ENCODE measurements around the gene PPP6R3. TPM values are rescaled to one million over a fixed set of nuclear protein-coding genes. Genes with fewer than 3 reads are reported as not detected.
A peak's percentile ranks its signal among the peaks of the same experiment; 100 is the strongest.

Gene PPP6R3
- total and polyA plus RNA-seq, 2 of the 13 experiments (the other 11 are each of a cell fraction or from before 2014, with no cell fraction given): 41.2 to 83.4 TPM

GRCh38 chr11:68433541-68433940, 27.0 kb upstream of the PPP6R3 start:
- no peak overlapping the region for H2AFZ ChIP-seq (ENCODE audit: low read length)
- intact Hi-C loops (cut with micrococcal nuclease; ENCODE audit: unreplicated experiment): no loop called here
- no peak overlapping the region for H3K9ac ChIP-seq (ENCODE audit: insufficient read depth, low read depth, low read length)
- no peak overlapping the region for H3K4me2 ChIP-seq (ENCODE audit: low read depth, low read length)
- CTCF ChIA-PET (ENCODE audit: low intra/inter-chr PET ratio, low total read pairs): no interaction called here
- peaks cover 6% of the 10 kb centered on the region; the same call in 1 of the 2 replicates for H3K9me3 ChIP-seq (ENCODE audit: low read length)
- no peak overlapping the region for H3K27ac ChIP-seq (ENCODE audit: extremely low read length, insufficient read depth, low read length)
- ATAC-seq (no peak), DNase-seq (ENCODE audit: low spot score) (no peak), FAIRE-seq (no peak)
- in situ Hi-C loops (cut with HindIII; ENCODE audit: extremely low pct_ligation_motif_present, low pct_unique_long_range_greater_than_20kb): no loop called here
- H3K27me3 ChIP-seq (ENCODE audit: control insufficient read depth in 1 of 2, insufficient read depth in 2 of 2, low read length in 2 of 2): no peaks in the 10 kb centered on the region
- BruUV-seq (replicated peaks): no TSS peak
- H3K79me2 ChIP-seq (ENCODE audit: insufficient read depth, low read length): no peaks in the 10 kb centered on the region
- H3K36me3 ChIP-seq (replicated peaks in 1 of 2; ENCODE audit: control insufficient read depth in 1 of 2, insufficient read depth in 2 of 2, low read length in 2 of 2): peaks cover 58 to 80% of the 10 kb centered on the region in 2 experiments
- TF ChIP-seq ELF1 (CRISPR knock-in tag; IDR thresholded peaks at IDR 0.05) (no peak), ZFP36 (IDR thresholded peaks at IDR 0.05; ENCODE audit: borderline replicate concordance, low read depth, low read length, partially characterized antibody) (no peak), AGO2 (optimal IDR thresholded peaks at IDR 0.05; ENCODE audit: low read depth, low read length) (peak; percentile 14), POGK (CRISPR knock-in tag; conservative IDR thresholded peaks at IDR 0.05) (no peak), ZNF530 (CRISPR knock-in tag; IDR thresholded peaks at IDR 0.05; ENCODE audit: low read depth) (no peak), ZNF142 (CRISPR knock-in tag; IDR thresholded peaks at IDR 0.05) (no peak), MTF1 (CRISPR knock-in tag; IDR thresholded peaks at IDR 0.05) (no peak)
- TF ChIP-seq, protein P1, sequence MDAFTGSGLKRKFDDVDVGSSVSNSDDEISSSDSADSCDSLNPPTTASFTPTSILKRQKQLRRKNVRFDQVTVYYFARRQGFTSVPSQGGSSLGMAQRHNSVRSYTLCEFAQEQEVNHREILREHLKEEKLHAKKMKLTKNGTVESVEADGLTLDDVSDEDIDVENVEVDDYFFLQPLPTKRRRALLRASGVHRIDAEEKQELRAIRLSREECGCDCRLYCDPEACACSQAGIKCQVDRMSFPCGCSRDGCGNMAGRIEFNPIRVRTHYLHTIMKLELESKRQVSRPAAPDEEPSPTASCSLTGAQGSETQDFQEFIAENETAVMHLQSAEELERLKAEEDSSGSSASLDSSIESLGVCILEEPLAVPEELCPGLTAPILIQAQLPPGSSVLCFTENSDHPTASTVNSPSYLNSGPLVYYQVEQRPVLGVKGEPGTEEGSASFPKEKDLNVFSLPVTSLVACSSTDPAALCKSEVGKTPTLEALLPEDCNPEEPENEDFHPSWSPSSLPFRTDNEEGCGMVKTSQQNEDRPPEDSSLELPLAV (CRISPR knock-in tag; conservative IDR thresholded peaks at IDR 0.05; ENCODE audit: low read depth): no peak
- POLR2A ChIA-PET: no interaction called here
- 0 out of 2 replicates have a peak, but pooled peaks cover 3% of the 10 kb centered on the region for H4K20me1 ChIP-seq (ENCODE audit: insufficient read depth, low read length)
- no peaks in the 10 kb centered on the region for H3K4me1 ChIP-seq (ENCODE audit: insufficient read depth, low read length)
- no peak overlapping the region for H3K4me3 ChIP-seq (replicated peaks in 1 of 3; ENCODE audit: insufficient read depth in 1 of 3, low read depth in 2 of 3, low read length in 3 of 3)
- 97% methylated on average over 18 of the region's 31 CpGs for WGBS (ENCODE audit: low lambda C conversion rate)
